Esophagus muscularis mucosa (tissue), 4 donors: ENCODE data around the gene DGKQ. TPM values are rescaled to one million over a fixed set of nuclear protein-coding genes. Genes with fewer than 3 reads are reported as not detected.
A peak's percentile ranks its signal among the peaks of the same experiment; 100 is the strongest.

Experiments used
- DNase-seq: peaks from one replicate; pipeline ENCODE4 v3.0.0-alpha.2; 2017; ENCODE audit errors: extremely low spot score
- H3K27ac ChIP-seq, 4 donors: fragments of 200-600 bp; sonication (generic); replicated peaks in 1 of 4; 1 replicate in 3 of 4; 2 replicates in 1 of 4; pipeline ENCODE4 v1.5.1; 2016 to 2019; ENCODE audit warnings: mild to moderate bottlenecking in 1 of 4
- H3K27me3 ChIP-seq, 4 donors: fragments of 200-600 bp; sonication (generic); one replicate each; pipeline versions ENCODE4 v1.5.1 to v1.6.0; 2016 to 2019
- H3K36me3 ChIP-seq, 4 donors: fragments of 200-600 bp; sonication (generic); one replicate each; pipeline ENCODE4 v1.5.1; 2016 to 2019
- H3K4me1 ChIP-seq, 4 donors: fragments of 200-600 bp; sonication (generic); one replicate each; pipeline ENCODE4 v1.5.1; 2016 to 2019
- H3K4me3 ChIP-seq, 4 donors: fragments of 200-600 bp; sonication (generic); 1 replicate in 2 of 4; 2 replicates in 2 of 4; pipeline ENCODE4 v1.5.1; 2016 to 2019; ENCODE audit warnings: mild to moderate bottlenecking in 4 of 4, moderate library complexity in 1 of 4
- H3K9me3 ChIP-seq, 4 donors: fragments of 200-600 bp; sonication (generic); 1 replicate in 3 of 4; 2 replicates in 1 of 4; pipeline ENCODE4 v1.5.1; 2016 to 2019
- CTCF ChIP-seq, 3 experiments: fragments of 200-600 bp in 2 of 3; fragments of 450-650 bp in 1 of 3; sonication (generic) in 2 of 3; IDR thresholded peaks; one replicate each; pipeline ENCODE4 v1.5.1; 2017 to 2019; ENCODE audit warnings: antibody characterized with exemption in 3 of 3, mild to moderate bottlenecking in 2 of 3, moderate library complexity in 1 of 3
- EP300 ChIP-seq: sonication (generic); formaldehyde crosslinking; IDR thresholded peaks from one replicate; pipeline ENCODE4 v1.6.1; 2017; ENCODE audit warnings: antibody characterized with exemption
- POLR2A ChIP-seq: fragments of 450-650 bp; IDR thresholded peaks from one replicate; pipeline ENCODE4 v1.6.1; 2017; ENCODE audit warnings: antibody characterized with exemption, moderate library complexity, mild to moderate bottlenecking, low read depth
- POLR2AphosphoS5 ChIP-seq, 2 donors: sonication (generic); formaldehyde crosslinking; IDR thresholded peaks; one replicate each; pipeline ENCODE4 v1.6.1; 2017; ENCODE audit warnings: antibody characterized with exemption in 2 of 2
- WGBS: methylation state at CpG from one replicate; pipeline ENCODE4 v1.1.5; 2018; 5-methylcytosine and 5-hydroxymethylcytosine counted together
- intact Hi-C: fragments of 100-400 bp; cut with DNase I; formaldehyde crosslinking; loops from one replicate; pipeline ENCODE4 v1.15.1; 2023
- total RNA-seq, 4 donors: library from RNA; depleted of rRNA; stranded (reverse); fragments of >200 nt; gene quantifications; one replicate each; pipeline versions ENCODE4 v1.1.0 to v1.2.1, GENCODE V29; 2016

DGKQ gene
- total RNA-seq, 4 donors from 2014 or later: 7.5 to 11.9 (median 9.9) TPM

- H3K9me3 ChIP-seq: no peaks in the 10 kb centered on the region
These were observed 24.2 kb upstream of the DGKQ start for GRCh38 chr4:997375-998071.

DNA sequence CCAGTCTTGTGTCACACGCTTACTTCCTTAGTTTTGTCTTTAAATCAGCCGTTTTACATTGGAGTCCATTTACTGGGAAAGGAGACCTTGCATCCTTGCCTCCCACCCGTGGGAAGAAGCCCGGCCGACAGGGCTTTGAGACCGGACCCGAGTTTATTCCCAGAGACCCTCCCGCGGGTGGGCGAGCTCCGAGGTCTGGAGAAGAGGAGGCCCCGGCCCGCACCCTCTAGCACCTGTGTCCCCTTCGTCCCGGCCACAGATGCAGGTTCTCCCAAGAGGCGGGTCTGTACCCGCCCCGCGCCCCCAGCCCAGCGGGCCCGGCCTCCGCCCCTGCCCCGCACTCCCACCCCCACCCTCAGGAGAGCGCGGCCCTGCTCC is 23.6 kb upstream of the DGKQ start:
- H3K36me3 ChIP-seq: peaks cover 0 to 4% (median 1%) of the 10 kb centered on the region in 4 donors
- no peaks in the 10 kb centered on the region for H3K9me3 ChIP-seq
- 8% methylated on average over 15 of the region's 25 CpGs for WGBS
- H3K4me3 ChIP-seq: peak overlapping the region; percentile 45 to 56 (median 46)
- H3K27me3 ChIP-seq: peaks cover 2 to 62% (median 32%) of the 10 kb centered on the region in 4 donors
- no peak overlapping the region for H3K27ac ChIP-seq
- TF ChIP-seq POLR2A (no peak), CTCF (IDR thresholded peaks at IDR 0.05) (no peak), EP300 (no peak), POLR2AphosphoS5 (IDR thresholded peaks at IDR 0.05) (no peak)
- DNase-seq: no peak
- peaks cover 6 to 33% (median 25%) of the 10 kb centered on the region in 4 donors for H3K4me1 ChIP-seq
- intact Hi-C loops: no loop called here

More at GRCh38 chr4:997375-998071, 24.2 kb upstream of the DGKQ start:
- no peaks in the 10 kb centered on the region for H3K36me3 ChIP-seq
- H3K4me3 ChIP-seq: peak overlapping the region; percentile 45 to 56 (median 46)
- H3K27me3 ChIP-seq: peaks cover 7 to 67% (median 37%) of the 10 kb centered on the region in 4 donors
- TF ChIP-seq CTCF (IDR thresholded peaks at IDR 0.05): no peak
- no peak for TF ChIP-seq POLR2A
- TF ChIP-seq POLR2AphosphoS5 (IDR thresholded peaks at IDR 0.05): no peak
- TF ChIP-seq EP300: no peak
- H3K27ac ChIP-seq: no peak overlapping the region
- no peak for DNase-seq
- intact Hi-C loops: no loop called here
- 0% methylated on average over 29 of the region's 68 CpGs for WGBS
- peaks cover 10 to 36% (median 29%) of the 10 kb centered on the region in 4 donors for H3K4me1 ChIP-seq

- Histone ChIP-seq H3K36me3 (peaks cover 0 to 11% (median 5%) of the 10 kb centered on the region in 4 donors), H3K27me3 (peaks cover 0 to 55% (median 25%) of the 10 kb centered on the region in 4 donors), H3K4me1 (peaks cover 6 to 31% (median 21%) of the 10 kb centered on the region in 4 donors), H3K4me3 (no peak overlapping the region), H3K27ac (no peak overlapping the region), H3K9me3 (no peaks in the 10 kb centered on the region)
- 65% methylated on average over 11 of the region's 15 CpGs for WGBS
- TF ChIP-seq CTCF (IDR thresholded peaks at IDR 0.05): no peak
- TF ChIP-seq POLR2A: no peak
- no peak for TF ChIP-seq EP300
- no peak for TF ChIP-seq POLR2AphosphoS5 (IDR thresholded peaks at IDR 0.05)
- intact Hi-C loops: no loop called here
- DNase-seq: no peak
These were observed 22.9 kb upstream of the DGKQ start for GRCh38 chr4:996030-996996.

DNA sequence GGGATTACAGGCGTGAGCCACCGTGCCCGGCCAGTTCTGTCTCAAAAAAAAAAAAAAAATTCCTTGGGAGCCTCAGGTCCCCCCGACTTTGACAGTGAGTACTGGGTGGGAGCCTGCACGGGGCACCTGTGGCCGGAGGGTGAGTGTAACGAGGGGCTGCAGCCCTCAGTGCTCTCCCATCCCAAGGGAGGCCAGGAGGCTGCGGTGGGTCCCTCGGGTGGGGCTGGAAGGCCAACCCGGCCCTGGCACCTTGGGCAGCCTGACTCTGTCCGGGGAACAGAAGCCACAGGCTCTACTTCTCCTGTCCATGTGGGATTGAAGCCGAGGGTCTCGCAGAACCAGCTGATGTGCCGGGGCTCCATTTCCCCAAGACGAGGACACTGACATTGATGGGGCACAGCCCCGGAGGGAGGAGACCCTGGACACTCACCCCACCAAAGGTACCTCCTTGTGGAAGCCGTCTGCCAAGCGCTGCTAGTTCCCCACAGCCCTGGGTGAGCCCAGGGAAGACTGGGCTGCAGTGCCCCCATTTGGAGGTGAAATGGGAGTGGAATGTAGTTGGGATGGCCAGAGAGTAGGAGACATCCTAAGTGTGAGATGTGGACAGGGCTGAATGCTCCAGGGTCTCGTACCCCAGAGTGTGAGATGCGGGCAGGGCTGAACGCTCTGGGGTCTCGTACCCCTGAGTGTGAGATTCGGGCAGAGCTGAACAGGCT is 22.1 kb upstream of the DGKQ start:
- no peaks in the 10 kb centered on the region for H3K9me3 ChIP-seq
- H3K4me1 ChIP-seq: peaks cover 6 to 31% (median 21%) of the 10 kb centered on the region in 4 donors
- H3K4me3 ChIP-seq: no peak overlapping the region
- peaks cover 0 to 19% (median 9%) of the 10 kb centered on the region in 4 donors for H3K36me3 ChIP-seq
- H3K27ac ChIP-seq: no peak overlapping the region
- TF ChIP-seq POLR2A (no peak), POLR2AphosphoS5 (IDR thresholded peaks at IDR 0.05) (no peak), EP300 (no peak)
- 89% methylated on average over 12 of the region's 23 CpGs for WGBS
- no peak for DNase-seq
- intact Hi-C loops: no loop called here
- H3K27me3 ChIP-seq: peaks cover 0 to 46% (median 18%) of the 10 kb centered on the region in 4 donors
